ENCODE data around the gene KRTAP10-11. TPM values are rescaled to one million over a fixed set of nuclear protein-coding genes. Genes with fewer than 3 reads are reported as not detected.
"Not testable (repeated sequence)": the region's sequence is repeated elsewhere in the genome, so short reads cannot be mapped to it uniquely, and the experiment has no call there.

Gene KRTAP10-11
- total RNA-seq, 4 donors from 2014 or later: not detected

- DNase-seq (ENCODE audit: low spot score in 2 of 2): no peak
- no peaks in the 10 kb centered on the region for H3K27me3 ChIP-seq
- TF ChIP-seq CTCF (IDR thresholded peaks at IDR 0.05) (no peak), POLR2A (IDR thresholded peaks at IDR 0.05) (no peak), EP300 (IDR thresholded peaks at IDR 0.05) (no peak)
- no peaks in the 10 kb centered on the region for H3K4me1 ChIP-seq
- H3K27ac ChIP-seq: no peak overlapping the region
- H3K4me3 ChIP-seq: no peak overlapping the region
- peaks cover 0 to 51% (median 0%) of the 10 kb centered on the region in 4 donors for H3K9me3 ChIP-seq
- H3K36me3 ChIP-seq: no peaks in the 10 kb centered on the region
Measured at GRCh38 chr21:44609193-44609592, 37.0 kb upstream of the KRTAP10-11 start.

- H3K27me3 ChIP-seq; H3K36me3 ChIP-seq; DNase-seq (ENCODE audit: low spot score in 2 of 2); H3K27ac ChIP-seq; H3K4me1 ChIP-seq; H3K4me3 ChIP-seq: not testable (repeated sequence)
- H3K9me3 ChIP-seq: peaks cover 0 to 47% (median 0%) of the 10 kb centered on the region in 4 donors
- WGBS, 2 donors: 92 to 93% methylated on average over 7 of the region's 7 CpGs
Measured at GRCh38 chr21:44610157-44610843, 35.9 kb upstream of the KRTAP10-11 start.

- TF ChIP-seq CTCF (IDR thresholded peaks at IDR 0.05) (no peak), POLR2A (IDR thresholded peaks at IDR 0.05) (no peak), EP300 (IDR thresholded peaks at IDR 0.05) (no peak)
- WGBS, 2 donors: 84 to 89% methylated on average over 4 of the region's 4 CpGs
- no peaks in the 10 kb centered on the region for H3K4me1 ChIP-seq
- no peak for DNase-seq (ENCODE audit: low spot score in 2 of 2)
- no peak overlapping the region for H3K27ac ChIP-seq
- H3K36me3 ChIP-seq: no peaks in the 10 kb centered on the region
- H3K27me3 ChIP-seq: no peaks in the 10 kb centered on the region
- H3K9me3 ChIP-seq: peaks cover 0 to 42% (median 0%) of the 10 kb centered on the region in 4 donors
- no peak overlapping the region for H3K4me3 ChIP-seq
Measured at GRCh38 chr21:44611551-44611950, 34.7 kb upstream of the KRTAP10-11 start.

- WGBS, 2 donors: 85 to 90% methylated on average over 7 to 8 of the region's 8 CpGs
- peaks cover 0 to 42% (median 0%) of the 10 kb centered on the region in 4 donors for H3K9me3 ChIP-seq
- no peak within 1 kb of the TSS for H3K4me3 ChIP-seq
- no peak for DNase-seq (ENCODE audit: low spot score in 2 of 2)
- no peak within 1 kb of the TSS for H3K27ac ChIP-seq
- H3K36me3 ChIP-seq: no peaks in the 10 kb centered on the region
- H3K4me1 ChIP-seq: no peaks in the 10 kb centered on the region
- no peak for TF ChIP-seq POLR2A (IDR thresholded peaks at IDR 0.05)
- TF ChIP-seq EP300 (IDR thresholded peaks at IDR 0.05): no peak
- no peak for TF ChIP-seq CTCF (IDR thresholded peaks at IDR 0.05)
- H3K27me3 ChIP-seq: no peaks in the 10 kb centered on the region
Measured at GRCh38 chr21:44612029-44612486, 34.2 kb upstream of the KRTAP10-11 start, which contains the start of gene KRTAP10-8. TSS of gene KRTAP10-8 (plus strand) at chr21:44612079. CDS start at chr21:44612101, 22 bp downstream.

GRCh38 chr21:44612669-44613229 lies 33.5 kb upstream of the KRTAP10-11 start:
- Histone ChIP-seq H3K27me3 (no peaks in the 10 kb centered on the region), H3K4me3 (no peak overlapping the region), H3K4me1 (no peaks in the 10 kb centered on the region), H3K27ac (no peak overlapping the region), H3K36me3 (no peaks in the 10 kb centered on the region), H3K9me3 (peaks cover 0 to 42% (median 0%) of the 10 kb centered on the region in 4 donors)
- TF ChIP-seq EP300 (IDR thresholded peaks at IDR 0.05) (no peak), CTCF (IDR thresholded peaks at IDR 0.05) (no peak), POLR2A (IDR thresholded peaks at IDR 0.05) (no peak)
- no peak for DNase-seq (ENCODE audit: low spot score in 2 of 2)
- WGBS, 2 donors: 81 to 85% methylated on average over 10 to 13 of the region's 13 CpGs

All from tibial nerve (tissue), 4 donors.